Stromal cell of bone marrow (primary cell): ENCODE measurements around the gene EPC2.
"Not testable (repeated sequence)": the region's sequence is repeated elsewhere in the genome, so short reads cannot be mapped to it uniquely, and the experiment has no call there.

Experiments
- DNase-seq: peaks from one replicate; pipeline ENCODE4 v3.0.0-alpha.2; 2012; ENCODE audit warnings: low read depth

EPC2 gene

GRCh38 chr2:148640767-148641166 lies 3.8 kb upstream of the EPC2 start:
- no peak for DNase-seq

GRCh38 chr2:148642112-148642744 lies 2.3 kb upstream of the EPC2 start:
- DNase-seq = no peak

- DNase-seq = no peak
Measured at GRCh38 chr2:148642891-148643416, 1.6 kb upstream of the EPC2 start.

- DNase-seq = no peak
Measured at GRCh38 chr2:148643421-148643820, 1.1 kb upstream of the EPC2 start.

- peak; percentile 84 for DNase-seq
Measured at GRCh38 chr2:148644883-148645538, 460 bp downstream of the EPC2 start.

- peak; percentile 81 for DNase-seq
Measured at GRCh38 chr2:148645539-148646230, 1.1 kb downstream of the EPC2 start.

- no peak for DNase-seq
Measured at GRCh38 chr2:148646231-148646559, 1.6 kb downstream of the EPC2 start.

- not testable (repeated sequence) for DNase-seq
Measured at GRCh38 chr2:148647711-148648110, 3.2 kb downstream of the EPC2 start.

- no peak for DNase-seq
Measured at GRCh38 chr2:148649936-148650335, 5.4 kb downstream of the EPC2 start.

GRCh38 chr2:148650881-148651280 lies 6.3 kb downstream of the EPC2 start:
- no peak for DNase-seq

- DNase-seq = no peak
Measured at GRCh38 chr2:148651972-148652371, 7.4 kb downstream of the EPC2 start.

GRCh38 chr2:148653437-148653836 lies 8.9 kb downstream of the EPC2 start:
- DNase-seq = no peak

GRCh38 chr2:148654435-148654834 lies 9.9 kb downstream of the EPC2 start:
- no peak for DNase-seq

GRCh38 chr2:148656516-148656915 lies 12.0 kb downstream of the EPC2 start:
- DNase-seq = no peak

- no peak for DNase-seq
Measured at GRCh38 chr2:148658807-148659722, 14.5 kb downstream of the EPC2 start.

- no peak for DNase-seq
Measured at GRCh38 chr2:148660999-148661398, 16.4 kb downstream of the EPC2 start.

GRCh38 chr2:148662332-148662731 lies 17.8 kb downstream of the EPC2 start:
- DNase-seq = not testable (repeated sequence)

- DNase-seq = no peak
Measured at GRCh38 chr2:148664229-148664628, 19.7 kb downstream of the EPC2 start.

- no peak for DNase-seq
Measured at GRCh38 chr2:148666555-148666954, 22.0 kb downstream of the EPC2 start.

- no peak for DNase-seq
Measured at GRCh38 chr2:148667113-148667836, 22.7 kb downstream of the EPC2 start.

GRCh38 chr2:148670773-148671172 lies 26.2 kb downstream of the EPC2 start:
- DNase-seq = peak; percentile 6
